Esophagus muscularis mucosa (tissue), 3 donors: ENCODE measurements around the gene THOC2.

Source experiments
- CTCF ChIP-seq, 3 experiments: fragments of 200-600 bp in 2 of 3; fragments of 450-650 bp in 1 of 3; sonication (generic) in 2 of 3; IDR thresholded peaks; one replicate each; pipeline ENCODE4 v1.5.1; 2017 to 2019; ENCODE audit warnings: antibody characterized with exemption in 3 of 3, mild to moderate bottlenecking in 2 of 3, moderate library complexity in 1 of 3
- EP300 ChIP-seq: sonication (generic); formaldehyde crosslinking; IDR thresholded peaks from one replicate; pipeline ENCODE4 v1.6.1; 2017; ENCODE audit warnings: antibody characterized with exemption

- TF ChIP-seq CTCF (IDR thresholded peaks at IDR 0.05) (no peak), EP300 (no peak)
Measured at GRCh38 chrX:123745511-123745910, 12.7 kb upstream of the THOC2 start.
